ENCODE data around the gene SCN3B. TPM values are rescaled to one million over a fixed set of nuclear protein-coding genes. Genes with fewer than 3 reads are reported as not detected.

Gene SCN3B
- total and polyA plus RNA-seq, 8 donors, result 0.15 to 2.2 (median 0.38) TPM; not detected in 3

DNA sequence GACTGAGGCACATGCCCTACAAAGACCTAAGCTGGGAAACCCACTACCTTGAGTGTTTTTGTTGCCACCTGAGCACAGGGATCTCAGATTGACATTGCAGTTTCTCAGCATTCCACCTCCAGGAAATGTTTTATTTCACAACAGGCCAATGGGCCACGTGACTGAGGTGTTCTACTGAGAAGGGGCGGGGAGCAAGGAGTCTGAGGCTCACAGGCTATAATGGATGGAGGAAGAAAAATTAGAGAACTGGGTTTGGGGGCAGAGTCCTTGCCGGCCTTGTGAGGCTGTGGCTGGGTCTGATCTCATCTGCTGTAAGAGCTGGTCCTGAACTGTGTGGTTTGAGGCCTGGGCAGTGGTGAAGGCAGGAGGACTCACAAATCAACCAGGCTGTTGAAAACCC lies 46.3 kb upstream of the SCN3B start:
- Histone ChIP-seq H3K4me3 (no peak overlapping the region), H3K27me3 (peaks cover 0 to 21% (median 0%) of the 10 kb centered on the region in 3 donors), H3K36me3 (no peaks in the 10 kb centered on the region), H3K4me1 (no peaks in the 10 kb centered on the region), H3K9me3 (no peaks in the 10 kb centered on the region), H3K27ac (no peak overlapping the region)
- 65 to 74% (median 68%) methylated on average over 3 of the region's 3 CpGs for WGBS, 5 donors
- intact Hi-C loops (cut with DNase I; ENCODE audit: low total_unique reads), result no loop called here
- DNase-seq, result peak in 1 of 2 donors; percentile 60
- TF ChIP-seq POLR2AphosphoS5 (IDR thresholded peaks at IDR 0.05) (no peak), EP300 (IDR thresholded peaks at IDR 0.05) (no peak), POLR2A (IDR thresholded peaks at IDR 0.05) (no peak)
- TF ChIP-seq, protein P1, sequence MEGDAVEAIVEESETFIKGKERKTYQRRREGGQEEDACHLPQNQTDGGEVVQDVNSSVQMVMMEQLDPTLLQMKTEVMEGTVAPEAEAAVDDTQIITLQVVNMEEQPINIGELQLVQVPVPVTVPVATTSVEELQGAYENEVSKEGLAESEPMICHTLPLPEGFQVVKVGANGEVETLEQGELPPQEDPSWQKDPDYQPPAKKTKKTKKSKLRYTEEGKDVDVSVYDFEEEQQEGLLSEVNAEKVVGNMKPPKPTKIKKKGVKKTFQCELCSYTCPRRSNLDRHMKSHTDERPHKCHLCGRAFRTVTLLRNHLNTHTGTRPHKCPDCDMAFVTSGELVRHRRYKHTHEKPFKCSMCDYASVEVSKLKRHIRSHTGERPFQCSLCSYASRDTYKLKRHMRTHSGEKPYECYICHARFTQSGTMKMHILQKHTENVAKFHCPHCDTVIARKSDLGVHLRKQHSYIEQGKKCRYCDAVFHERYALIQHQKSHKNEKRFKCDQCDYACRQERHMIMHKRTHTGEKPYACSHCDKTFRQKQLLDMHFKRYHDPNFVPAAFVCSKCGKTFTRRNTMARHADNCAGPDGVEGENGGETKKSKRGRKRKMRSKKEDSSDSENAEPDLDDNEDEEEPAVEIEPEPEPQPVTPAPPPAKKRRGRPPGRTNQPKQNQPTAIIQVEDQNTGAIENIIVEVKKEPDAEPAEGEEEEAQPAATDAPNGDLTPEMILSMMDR (IDR thresholded peaks at IDR 0.05), result no peak

DNA sequence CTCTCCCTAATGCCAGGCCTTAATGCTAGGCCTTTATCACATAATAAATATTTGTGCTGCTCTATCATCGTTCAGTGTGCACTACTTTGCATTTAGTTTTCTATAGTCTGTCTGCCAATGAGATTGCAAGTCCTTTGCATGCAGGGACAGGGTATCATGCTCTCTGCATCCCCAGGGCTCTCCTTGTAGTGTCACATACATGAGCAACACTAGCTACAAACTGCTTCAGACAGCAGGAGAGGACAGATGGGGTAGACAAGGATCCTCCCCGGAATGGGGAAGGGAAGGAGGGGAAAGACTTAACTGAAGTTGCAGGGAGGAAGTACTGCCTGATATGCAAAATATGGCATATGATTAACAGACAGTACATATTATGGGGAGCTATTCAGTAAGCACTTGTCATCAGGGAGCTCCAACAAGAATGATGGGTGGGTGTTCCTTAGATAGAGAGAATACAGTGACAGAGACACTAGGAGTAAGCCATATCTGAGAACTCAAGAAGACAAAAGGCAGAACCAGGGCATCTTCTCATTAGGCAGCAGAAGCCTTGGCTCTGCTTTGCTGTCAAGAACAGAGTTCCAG lies 44.2 kb upstream of the SCN3B start:
- H3K27ac ChIP-seq, result no peak overlapping the region
- intact Hi-C loops (cut with DNase I; ENCODE audit: low total_unique reads), result no loop called here
- TF ChIP-seq, protein P1 (IDR thresholded peaks at IDR 0.05), result no peak
- no peak for TF ChIP-seq POLR2A (IDR thresholded peaks at IDR 0.05)
- no peak for TF ChIP-seq POLR2AphosphoS5 (IDR thresholded peaks at IDR 0.05)
- TF ChIP-seq EP300 (IDR thresholded peaks at IDR 0.05), result no peak
- no peaks in the 10 kb centered on the region for H3K4me1 ChIP-seq
- peaks cover 0 to 21% (median 0%) of the 10 kb centered on the region in 3 donors for H3K27me3 ChIP-seq
- no peak overlapping the region for H3K4me3 ChIP-seq
- H3K36me3 ChIP-seq, result no peaks in the 10 kb centered on the region
- H3K9me3 ChIP-seq, result no peaks in the 10 kb centered on the region
- 12 to 30% (median 16%) methylated on average over 2 of the region's 2 CpGs for WGBS, 5 donors
- DNase-seq, result no peak

DNA sequence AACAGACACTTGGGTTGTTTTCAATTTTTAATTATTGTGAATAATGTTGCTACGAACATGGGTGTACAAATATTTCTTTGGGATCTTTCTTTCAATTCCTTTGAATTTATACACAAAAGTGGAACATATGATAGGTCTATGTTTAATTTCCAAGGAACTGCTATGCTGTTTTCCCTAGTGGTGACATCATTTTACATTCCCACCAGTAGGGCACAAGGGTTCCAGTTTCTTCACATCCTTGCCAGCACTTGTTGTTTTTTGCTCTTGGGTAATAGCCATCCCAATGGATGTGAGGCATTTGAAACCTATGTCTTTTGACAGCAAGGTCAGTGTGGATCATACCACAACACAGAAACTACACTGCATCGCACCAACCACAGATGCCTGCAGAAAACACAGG lies 41.8 kb upstream of the SCN3B start:
- Histone ChIP-seq H3K27me3 (peaks cover 0 to 4% (median 0%) of the 10 kb centered on the region in 3 donors), H3K4me3 (no peak overlapping the region), H3K27ac (no peak overlapping the region), H3K36me3 (no peaks in the 10 kb centered on the region), H3K9me3 (no peaks in the 10 kb centered on the region), H3K4me1 (no peaks in the 10 kb centered on the region)
- TF ChIP-seq POLR2AphosphoS5 (IDR thresholded peaks at IDR 0.05) (no peak), EP300 (IDR thresholded peaks at IDR 0.05) (no peak), POLR2A (IDR thresholded peaks at IDR 0.05) (no peak)
- TF ChIP-seq, protein P1 (IDR thresholded peaks at IDR 0.05), result no peak
- intact Hi-C loops (cut with DNase I; ENCODE audit: low total_unique reads), result no loop called here
- DNase-seq, result no peak
- WGBS, 5 donors, result 50 to 95% (median 90%) methylated on average over 2 of the region's 2 CpGs

DNA sequence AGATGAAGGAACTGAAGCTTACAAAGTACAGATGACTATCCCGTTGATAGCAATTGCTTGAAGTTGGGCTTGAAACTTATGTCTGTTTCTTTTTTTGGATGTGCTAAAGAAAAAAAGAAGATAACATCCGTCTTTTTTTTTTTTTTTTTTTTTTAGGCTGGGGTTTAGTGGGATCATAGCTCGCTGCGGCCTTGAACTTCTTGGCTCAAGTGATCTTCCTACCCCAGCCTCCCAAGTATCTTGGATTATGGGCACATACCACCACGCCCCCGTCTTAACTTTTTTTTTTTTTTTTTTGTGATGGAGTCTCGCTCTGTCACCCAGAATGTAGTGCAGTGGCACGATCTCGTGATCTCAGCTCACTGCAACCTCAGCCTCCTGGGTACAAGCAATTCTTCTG lies 40.8 kb upstream of the SCN3B start:
- no peak overlapping the region for H3K27ac ChIP-seq
- intact Hi-C loops (cut with DNase I; ENCODE audit: low total_unique reads), result no loop called here
- H3K27me3 ChIP-seq, result peaks cover 0 to 8% (median 0%) of the 10 kb centered on the region in 3 donors
- no peaks in the 10 kb centered on the region for H3K9me3 ChIP-seq
- H3K4me3 ChIP-seq, result no peak overlapping the region
- H3K4me1 ChIP-seq, result no peaks in the 10 kb centered on the region
- TF ChIP-seq EP300 (IDR thresholded peaks at IDR 0.05) (no peak), POLR2A (IDR thresholded peaks at IDR 0.05) (no peak), POLR2AphosphoS5 (IDR thresholded peaks at IDR 0.05) (no peak)
- TF ChIP-seq, protein P1 (IDR thresholded peaks at IDR 0.05), result no peak
- no peak for DNase-seq
- H3K36me3 ChIP-seq, result no peaks in the 10 kb centered on the region
- 90 to 93% (median 91%) methylated on average over 9 of the region's 9 CpGs for WGBS, 5 donors

Measured in stomach (tissue), 9 donors.